PC-9 (cell line): ENCODE results near the gene DEFB116. TPM values are rescaled to one million over a fixed set of nuclear protein-coding genes. Genes with fewer than 3 reads are reported as not detected.

ENCODE experiments used
- BruUV-seq: library from RNA; stranded (reverse); fragments of 400-500 nt; replicated peaks from 2 replicates; lab custom pipeline; 2021; lab: Mats Ljungman, UMichigan
- CTCF ChIA-PET: fragments of 300-600 bp; sonication (Branson Sonifier 250); formaldehyde crosslinking; loops from one replicate; lab custom pipeline; 2022; ENCODE audit warnings: antibody characterized with exemption; lab: Charles Lee
- POLR2A ChIA-PET: fragments of 300-600 bp; sonication (Branson Sonifier 250); formaldehyde crosslinking; loops from one replicate; lab custom pipeline; 2022; ENCODE audit warnings: antibody characterized with exemption; ENCODE audit not compliant: unreplicated experiment; lab: Charles Lee
- DNase-seq, 2 experiments: peaks; one replicate each; pipeline versions ENCODE4 v3.0.0 to v3.0.0-alpha.2; 2015 to 2022; ENCODE audit warnings: mixed read lengths in 1 of 2
- H2AFZ ChIP-seq: fragments of 200-600 bp; sonication (generic); 2 replicates; pipeline ENCODE4 v1.8.1; 2017; ENCODE audit warnings: antibody characterized with exemption
- H3F3A ChIP-seq: fragments of 200-600 bp; sonication (generic); 2 replicates; pipeline ENCODE4 v1.8.1; 2017; ENCODE audit warnings: antibody characterized with exemption, mild to moderate bottlenecking, low read depth; ENCODE audit not compliant: insufficient read depth
- H3K27ac ChIP-seq: fragments of 200-600 bp; sonication (generic); 2 replicates; pipeline ENCODE4 v1.6.1; 2016; ENCODE audit warnings: mixed run types
- H3K27me3 ChIP-seq: fragments of 200-600 bp; sonication (generic); 2 replicates; pipeline ENCODE4 v1.6.1; 2016; ENCODE audit warnings: low read depth, mixed run types; ENCODE audit not compliant: insufficient read depth
- H3K36me3 ChIP-seq: fragments of 200-600 bp; sonication (generic); 2 replicates; pipeline ENCODE4 v1.6.1; 2016; ENCODE audit warnings: low read depth, mixed run types
- H3K4me1 ChIP-seq: fragments of 200-600 bp; sonication (generic); replicated peaks from 2 replicates; pipeline ENCODE4 v1.6.1; 2016; ENCODE audit warnings: mixed run types; ENCODE audit not compliant: insufficient read depth
- H3K4me2 ChIP-seq: fragments of 200-600 bp; sonication (generic); 2 replicates; pipeline ENCODE4 v1.6.1; 2017; ENCODE audit warnings: mixed run types
- H3K4me3 ChIP-seq: fragments of 200-600 bp; sonication (generic); 2 replicates; pipeline ENCODE4 v1.6.1; 2016; ENCODE audit warnings: mixed run types
- H3K79me2 ChIP-seq: fragments of 200-600 bp; sonication (generic); 2 replicates; pipeline ENCODE4 v1.6.1; 2017; ENCODE audit warnings: low read depth, mixed run types
- H3K9me2 ChIP-seq: fragments of 200-600 bp; sonication (generic); 2 replicates; pipeline ENCODE4 v1.8.1; 2017; ENCODE audit warnings: mild to moderate bottlenecking; ENCODE audit not compliant: insufficient read depth
- H3K9me3 ChIP-seq: fragments of 200-600 bp; sonication (generic); 2 replicates; pipeline ENCODE4 v1.8.1; 2016; ENCODE audit warnings: low read depth; ENCODE audit not compliant: insufficient read depth
- H4K20me1 ChIP-seq: fragments of 200-600 bp; sonication (generic); 2 replicates; pipeline ENCODE4 v1.8.1; 2017; ENCODE audit not compliant: insufficient read depth
- CTCF ChIP-seq: fragments of 200-600 bp; sonication (generic); conservative IDR thresholded peaks from 2 replicates; pipeline ENCODE4 v1.6.1; 2017; ENCODE audit warnings: mixed run types, antibody characterized with exemption, mild to moderate bottlenecking, moderate library complexity
- EZH2 ChIP-seq: fragments of 200-600 bp; sonication (generic); IDR thresholded peaks from 2 replicates; pipeline ENCODE4 v1.8.0; 2017; ENCODE audit warnings: antibody characterized with exemption, low read depth
- intact Hi-C: fragments of 100-400 bp; cut with micrococcal nuclease; formaldehyde crosslinking; loops from one replicate; pipeline ENCODE4 v1.10.0; 2022; ENCODE audit not compliant: unreplicated experiment
- total RNA-seq: library from RNA; stranded (reverse); gene quantifications from 2 replicates; pipeline ENCODE4 v1.2.3, GENCODE V29; 2021

The DEFB116 gene
- total RNA-seq, 1 experiment from 2014 or later: not detected

DNA sequence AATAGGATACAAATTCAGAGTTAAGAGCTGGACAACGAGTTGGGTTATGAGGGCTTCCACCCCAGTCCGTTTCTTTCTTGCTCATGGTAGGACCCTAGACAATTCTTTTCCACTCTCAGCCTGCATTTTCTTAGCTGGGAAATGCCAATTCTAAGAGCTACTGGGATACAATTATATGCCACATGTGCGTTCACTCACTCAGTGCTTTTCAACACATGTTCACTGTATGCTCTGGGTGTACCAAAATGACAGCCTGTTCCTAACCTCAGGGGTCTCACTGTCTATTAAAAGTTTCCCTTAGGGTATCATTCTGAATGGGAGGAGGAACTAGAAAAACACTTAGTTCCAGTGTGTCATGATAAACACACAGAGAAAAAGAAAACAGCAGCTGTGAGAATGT is 51.4 kb downstream of the DEFB116 start:
- POLR2A ChIA-PET: no interaction called here
- Histone ChIP-seq H2AFZ (no peak overlapping the region), H3K9me3 (no peaks in the 10 kb centered on the region), H3K27ac (no peak overlapping the region), H4K20me1 (no peaks in the 10 kb centered on the region), H3K4me3 (no peak overlapping the region), H3K9me2 (no peaks in the 10 kb centered on the region), H3K27me3 (no peaks in the 10 kb centered on the region), H3K36me3 (no peaks in the 10 kb centered on the region), H3F3A (no peaks in the 10 kb centered on the region), H3K79me2 (no peaks in the 10 kb centered on the region), H3K4me1 (no peaks in the 10 kb centered on the region), H3K4me2 (no peak overlapping the region)
- intact Hi-C loops: no loop called here
- DNase-seq: no peak
- CTCF ChIA-PET: no interaction called here
- BruUV-seq: no TSS peak
- TF ChIP-seq EZH2 (no peak), CTCF (no peak)

Other genes with a start within 250 kb of the DEFB116 start
- not detected in 2 replicates for gene DEFB115, start 50.9 kb downstream of the DEFB116 start, total RNA-seq
- not detected in 2 replicates for gene DEFB118, start 60.0 kb upstream of the DEFB116 start, total RNA-seq
- gene DEFB119, start 82.0 kb upstream of the DEFB116 start, total RNA-seq: not detected in 2 replicates
- gene DEFB121, start 97.6 kb upstream of the DEFB116 start, total RNA-seq: not detected in 2 replicates
- gene DEFB123, start 132.0 kb upstream of the DEFB116 start, total RNA-seq: not detected in 2 replicates
- not detected in 2 replicates for gene DEFB124, start 166.5 kb upstream of the DEFB116 start, total RNA-seq
- not detected in 2 replicates for gene REM1, start 166.7 kb upstream of the DEFB116 start, total RNA-seq
- 220 and 272 TPM in 2 replicates for gene HM13, start 205.9 kb upstream of the DEFB116 start, total RNA-seq